HG03575 (cell line): ENCODE results near the gene LRRC23.

Experiments used
- ATAC-seq: cut with Tn5 transposase; IDR thresholded peaks from one replicate; pipeline ENCODE4 v1.9.1; 2021; ENCODE audit not compliant: unreplicated experiment, insufficient number of reproducible peaks, low FRiP score; ENCODE audit errors: extremely low read depth

LRRC23 gene

GRCh38 chr12:6937481-6938352, 33.1 kb downstream of the LRRC23 start:
- ATAC-seq, result no peak

- no peak for ATAC-seq
Measured at GRCh38 chr12:6938353-6939190, 34.0 kb downstream of the LRRC23 start.

- no peak for ATAC-seq
Measured at GRCh38 chr12:6939191-6939540, 34.5 kb downstream of the LRRC23 start.

GRCh38 chr12:6941267-6941666, 36.6 kb downstream of the LRRC23 start:
- no peak for ATAC-seq

- no peak for ATAC-seq
Measured at GRCh38 chr12:6941782-6942181, 37.2 kb downstream of the LRRC23 start.

GRCh38 chr12:6942331-6942665, 37.7 kb downstream of the LRRC23 start:
- no peak for ATAC-seq

GRCh38 chr12:6943389-6943721, 38.7 kb downstream of the LRRC23 start:
- ATAC-seq, result peak; percentile 25

GRCh38 chr12:6943722-6944380, 39.2 kb downstream of the LRRC23 start, which contains the start of the genes C12orf57 and RNU7-1:
TSS of gene C12orf57 (plus strand) at chr12:6944022. CDS start at chr12:6944122, 100 bp downstream.
TSS of gene RNU7-1 (plus strand) at chr12:6943816.
- peak; percentile 37 for ATAC-seq

- ATAC-seq, result no peak
Measured at GRCh38 chr12:6944381-6945186, 40.0 kb downstream of the LRRC23 start.

GRCh38 chr12:6945613-6946012, 41.0 kb downstream of the LRRC23 start:
- ATAC-seq, result no peak

- ATAC-seq, result no peak
Measured at GRCh38 chr12:6946033-6946919, 41.7 kb downstream of the LRRC23 start.

GRCh38 chr12:6946920-6947374, 42.3 kb downstream of the LRRC23 start:
- ATAC-seq, result no peak

- no peak for ATAC-seq
Measured at GRCh38 chr12:6947615-6948014, 43.0 kb downstream of the LRRC23 start.

- no peak for ATAC-seq
Measured at GRCh38 chr12:6948873-6949594, 44.4 kb downstream of the LRRC23 start.

GRCh38 chr12:6950401-6950801, 45.8 kb downstream of the LRRC23 start:
- ATAC-seq, result no peak

- ATAC-seq, result no peak
Measured at GRCh38 chr12:6950811-6951540, 46.4 kb downstream of the LRRC23 start, which contains the start of gene PTPN6. TSS of gene PTPN6 (plus strand) at chr12:6951356. CDS start at chr12:6951513, 157 bp downstream.
